Endothelial cell of umbilical vein (primary cell): Measurements from ENCODE around the gene PATL1.

Source experiments
- EZH2 ChIP-seq: IDR thresholded peaks from 2 replicates; pipeline ENCODE4 v1.6.1; 2012; ENCODE audit warnings: borderline replicate concordance, low read depth, mild to moderate bottlenecking, moderate library complexity, low read length, inconsistent platforms; ENCODE audit not compliant: severe bottlenecking
- FOS ChIP-seq: IDR thresholded peaks from 2 replicates; pipeline ENCODE4 v1.6.1; 2011; ENCODE audit warnings: mild to moderate bottlenecking, low read length, moderate library complexity, borderline replicate concordance; ENCODE audit not compliant: insufficient read depth
- GATA2 ChIP-seq: IDR thresholded peaks from 2 replicates; pipeline ENCODE4 v1.7.0; 2011; ENCODE audit warnings: low read depth, mild to moderate bottlenecking, moderate library complexity, mixed read lengths, low read length; ENCODE audit not compliant: insufficient read length, insufficient read depth
- JUN ChIP-seq: IDR thresholded peaks from 2 replicates; pipeline ENCODE4 v1.6.1; 2011; ENCODE audit warnings: borderline replicate concordance, low read depth; ENCODE audit not compliant: insufficient read length, insufficient read depth
- MYC ChIP-seq: IDR thresholded peaks from one replicate; pipeline ENCODE4 v1.6.1; 2011; ENCODE audit warnings: mild to moderate bottlenecking, low read depth, low read length
- POLR2A ChIP-seq: IDR thresholded peaks from 2 replicates; pipeline ENCODE4 v1.6.1; 2012; ENCODE audit warnings: low read depth, mild to moderate bottlenecking, control low read depth, low read length
- POLR2AphosphoS5 ChIP-seq: IDR thresholded peaks from 2 replicates; pipeline ENCODE4 v1.6.1; 2012; ENCODE audit warnings: low read depth, mild to moderate bottlenecking, control low read depth, low read length, moderate library complexity; ENCODE audit not compliant: insufficient read depth
- TF ChIP-seq, protein P1 (sequence below), 2 donors: IDR thresholded peaks; 1 replicate in 1 of 2; 2 replicates in 1 of 2; pipeline ENCODE4 v1.5.1; 2011; ENCODE audit warnings: low read length in 2 of 2, mild to moderate bottlenecking in 2 of 2, moderate library complexity in 2 of 2, control low read depth in 1 of 2, inconsistent platforms in 1 of 2, low read depth in 1 of 2; ENCODE audit not compliant: insufficient read depth in 1 of 2; ENCODE audit errors: extremely low read depth in 1 of 2
- TF ChIP-seq, protein P2 (sequence below): IDR thresholded peaks from 2 replicates; pipeline ENCODE4 v1.6.1; 2011; ENCODE audit not compliant: insufficient read depth, insufficient read length

DNA sequence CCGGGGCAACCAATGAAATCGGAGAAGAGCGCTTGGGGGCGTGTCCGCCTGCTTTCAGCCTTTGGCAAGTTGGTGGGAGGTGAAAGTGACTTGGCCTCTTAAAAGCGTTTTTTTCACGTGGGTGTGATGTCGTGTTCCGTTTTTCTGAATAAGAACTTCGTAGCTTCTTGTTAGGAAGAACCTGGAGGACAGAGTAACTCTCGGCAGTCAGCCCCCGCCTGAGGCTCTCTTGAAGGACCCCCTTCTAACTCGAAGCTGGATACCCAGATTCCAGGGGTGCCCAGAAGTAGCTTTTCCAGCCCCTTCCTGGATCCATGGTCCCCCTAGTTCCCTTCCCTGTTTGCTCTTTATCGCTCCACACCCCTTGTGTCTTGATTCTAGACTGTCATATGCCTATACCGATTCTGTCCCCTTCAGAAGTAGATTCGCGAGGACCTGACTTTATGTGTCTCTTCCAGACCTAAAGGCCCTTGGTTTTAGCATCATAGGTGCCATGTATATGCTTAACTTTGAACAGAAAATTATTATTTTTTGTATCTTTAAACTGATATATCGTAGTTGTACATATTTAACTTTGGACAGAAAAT is 52.3 kb downstream of the PATL1 start:
- TF ChIP-seq POLR2A (peak; percentile 56), JUN (no peak), POLR2AphosphoS5 (no peak), EZH2 (no peak), MYC (no peak), FOS (no peak), GATA2 (no peak)
- TF ChIP-seq, protein P1, sequence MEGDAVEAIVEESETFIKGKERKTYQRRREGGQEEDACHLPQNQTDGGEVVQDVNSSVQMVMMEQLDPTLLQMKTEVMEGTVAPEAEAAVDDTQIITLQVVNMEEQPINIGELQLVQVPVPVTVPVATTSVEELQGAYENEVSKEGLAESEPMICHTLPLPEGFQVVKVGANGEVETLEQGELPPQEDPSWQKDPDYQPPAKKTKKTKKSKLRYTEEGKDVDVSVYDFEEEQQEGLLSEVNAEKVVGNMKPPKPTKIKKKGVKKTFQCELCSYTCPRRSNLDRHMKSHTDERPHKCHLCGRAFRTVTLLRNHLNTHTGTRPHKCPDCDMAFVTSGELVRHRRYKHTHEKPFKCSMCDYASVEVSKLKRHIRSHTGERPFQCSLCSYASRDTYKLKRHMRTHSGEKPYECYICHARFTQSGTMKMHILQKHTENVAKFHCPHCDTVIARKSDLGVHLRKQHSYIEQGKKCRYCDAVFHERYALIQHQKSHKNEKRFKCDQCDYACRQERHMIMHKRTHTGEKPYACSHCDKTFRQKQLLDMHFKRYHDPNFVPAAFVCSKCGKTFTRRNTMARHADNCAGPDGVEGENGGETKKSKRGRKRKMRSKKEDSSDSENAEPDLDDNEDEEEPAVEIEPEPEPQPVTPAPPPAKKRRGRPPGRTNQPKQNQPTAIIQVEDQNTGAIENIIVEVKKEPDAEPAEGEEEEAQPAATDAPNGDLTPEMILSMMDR (IDR thresholded peaks at IDR 0.05; ENCODE audit: extremely low read depth in 1 of 2, insufficient read depth in 1 of 2, low read depth in 1 of 2, low read length in 2 of 2), result no peak
- TF ChIP-seq, protein P2, sequence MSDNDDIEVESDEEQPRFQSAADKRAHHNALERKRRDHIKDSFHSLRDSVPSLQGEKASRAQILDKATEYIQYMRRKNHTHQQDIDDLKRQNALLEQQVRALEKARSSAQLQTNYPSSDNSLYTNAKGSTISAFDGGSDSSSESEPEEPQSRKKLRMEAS, result no peak
